HG02798 (cell line): ENCODE data around the gene UPK2.
A peak's percentile ranks its signal among the peaks of the same experiment; 100 is the strongest.

Source experiments
- ATAC-seq: cut with Tn5 transposase; IDR thresholded peaks from one replicate; pipeline ENCODE4 v1.9.1; 2021; ENCODE audit warnings: mild to moderate bottlenecking; ENCODE audit not compliant: unreplicated experiment, poor library complexity

Gene UPK2

GRCh38 chr11:118956094-118956846 is at the start of gene UPK2:
Gene UPK2 (plus strand): TSS chr11:118956298. CDS start chr11:118956351, 53 bp downstream.
- ATAC-seq = peak; percentile 80

GRCh38 chr11:118907051-118908042 is 48.8 kb upstream of the UPK2 start:
- ATAC-seq = peak; percentile 81

- no peak for ATAC-seq
Observed at GRCh38 chr11:118908264-118908663, 47.8 kb upstream of the UPK2 start.

GRCh38 chr11:118908901-118909618 is 47.0 kb upstream of the UPK2 start:
- no peak for ATAC-seq

- no peak for ATAC-seq
Observed at GRCh38 chr11:118909619-118910308, 46.3 kb upstream of the UPK2 start.

- no peak for ATAC-seq
Observed at GRCh38 chr11:118910309-118911112, 45.6 kb upstream of the UPK2 start.

- ATAC-seq = no peak
Observed at GRCh38 chr11:118911113-118911879, 44.8 kb upstream of the UPK2 start.

GRCh38 chr11:118911880-118912741 is 44.0 kb upstream of the UPK2 start:
- no peak for ATAC-seq

GRCh38 chr11:118912742-118913410 is 43.2 kb upstream of the UPK2 start:
- no peak for ATAC-seq

GRCh38 chr11:118913411-118914125 is 42.5 kb upstream of the UPK2 start:
- no peak for ATAC-seq

- no peak for ATAC-seq
Observed at GRCh38 chr11:118914178-118914918, 41.8 kb upstream of the UPK2 start.

GRCh38 chr11:118914987-118915386 is 41.1 kb upstream of the UPK2 start:
- no peak for ATAC-seq

GRCh38 chr11:118915396-118915795 is 40.7 kb upstream of the UPK2 start:
- no peak for ATAC-seq

- no peak for ATAC-seq
Observed at GRCh38 chr11:118915941-118916841, 39.9 kb upstream of the UPK2 start.
